RWPE2 (cell line): Measurements from ENCODE around the gene DSCAML1.

Experiments used
- ATAC-seq: fragments of 200-7000 bp; cut with Tn5 transposase; 3 replicates; pipeline ENCODE4 v1.9.1; 2021; ENCODE audit warnings: low read depth
- DNase-seq: peaks from one replicate; pipeline ENCODE4 v3.0.0-alpha.2; 2020; ENCODE audit warnings: low spot score
- H3K27ac ChIP-seq: fragments of 450-650 bp; 2 replicates; pipeline ENCODE4 v1.5.1; 2017; ENCODE audit warnings: mild to moderate bottlenecking; ENCODE audit not compliant: poor library complexity, severe bottlenecking
- H3K27me3 ChIP-seq: fragments of 250-450 bp; sonication (Bioruptor Pico); 2 replicates; pipeline ENCODE4 v1.5.1; 2021; ENCODE audit warnings: mild to moderate bottlenecking, moderate library complexity; ENCODE audit not compliant: insufficient read depth, poor library complexity, severe bottlenecking
- H3K36me3 ChIP-seq: fragments of 250-450 bp; sonication (Bioruptor Pico); 2 replicates; pipeline ENCODE4 v1.5.1; 2020; ENCODE audit warnings: low read depth, mild to moderate bottlenecking, moderate library complexity
- H3K4me1 ChIP-seq: fragments of 250-450 bp; sonication (Bioruptor Pico); 2 replicates; pipeline ENCODE4 v1.5.1; 2021; ENCODE audit warnings: mild to moderate bottlenecking, moderate library complexity; ENCODE audit not compliant: insufficient read depth, poor library complexity, severe bottlenecking
- H3K4me3 ChIP-seq: fragments of 250-450 bp; sonication (Bioruptor Pico); 2 replicates; pipeline ENCODE4 v1.5.1; 2021; ENCODE audit warnings: mild to moderate bottlenecking, moderate library complexity; ENCODE audit not compliant: severe bottlenecking
- H3K9me3 ChIP-seq: fragments of 250-450 bp; sonication (Bioruptor Pico); 2 replicates; pipeline ENCODE4 v1.5.1; 2021; ENCODE audit warnings: mild to moderate bottlenecking, moderate library complexity; ENCODE audit not compliant: severe bottlenecking
- CTCF ChIP-seq: fragments of 450-650 bp; IDR thresholded peaks from one replicate; pipeline ENCODE4 v1.5.1; 2017; ENCODE audit warnings: mild to moderate bottlenecking, moderate library complexity; ENCODE audit not compliant: poor library complexity, severe bottlenecking

DSCAML1 gene

GRCh38 chr11:117541211-117541610 lies 255.8 kb downstream of the DSCAML1 start:
- Histone ChIP-seq H3K4me1 (no peaks in the 10 kb centered on the region), H3K9me3 (no peaks in the 10 kb centered on the region), H3K36me3 (no peaks in the 10 kb centered on the region), H3K27me3 (peaks cover 11% of the 10 kb centered on the region), H3K4me3 (no peak overlapping the region), H3K27ac (no peak overlapping the region)
- TF ChIP-seq CTCF, result no peak
- ATAC-seq, result no peak
- DNase-seq, result no peak

DNA sequence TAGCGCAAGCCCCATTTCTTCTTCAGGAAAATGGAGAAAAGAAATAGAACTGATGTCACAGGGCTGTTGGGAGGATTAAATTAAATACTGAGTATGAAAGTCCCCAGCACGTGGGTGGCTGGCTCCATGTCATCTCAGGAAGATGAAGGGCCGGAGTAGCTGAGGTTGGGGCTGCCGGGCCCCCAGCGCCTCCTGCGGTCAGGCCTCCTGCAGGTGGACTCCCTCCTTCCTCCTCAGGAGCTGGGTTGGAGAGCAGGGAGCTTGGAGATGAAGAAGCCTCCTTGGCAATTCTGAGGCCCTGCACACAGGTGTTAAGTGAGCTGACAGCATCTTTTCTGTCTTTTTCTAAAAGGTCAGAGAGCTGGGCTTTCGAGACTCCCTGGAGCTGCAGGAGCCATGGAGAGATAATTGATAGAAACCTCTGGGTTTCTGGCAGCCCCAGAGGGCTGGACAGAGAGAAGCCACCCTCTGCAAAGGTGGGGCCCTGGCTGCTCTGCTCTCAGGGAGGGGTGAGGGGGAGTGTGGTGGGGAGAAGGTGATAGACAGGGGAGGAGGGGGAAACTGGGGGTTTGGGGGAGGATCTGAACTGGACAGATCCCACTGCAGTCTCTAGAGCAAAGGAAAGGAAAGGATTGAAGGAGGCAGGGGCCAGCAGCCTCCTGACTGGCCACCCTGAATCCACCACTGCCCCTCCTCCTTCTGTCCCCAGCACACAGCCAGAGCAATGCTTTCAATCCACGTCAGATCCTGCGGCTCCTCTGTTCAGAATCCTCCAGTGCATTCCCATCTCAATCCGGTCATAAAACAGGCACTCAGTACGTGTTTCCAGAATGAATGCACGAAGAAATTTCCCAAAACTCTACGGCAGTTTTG lies 258.5 kb downstream of the DSCAML1 start:
- peaks cover 15% of the 10 kb centered on the region for H3K27me3 ChIP-seq
- DNase-seq (no peak), ATAC-seq (no peak)
- no peak for TF ChIP-seq CTCF
- H3K36me3 ChIP-seq, result no peaks in the 10 kb centered on the region
- no peak overlapping the region for H3K27ac ChIP-seq
- H3K4me1 ChIP-seq, result no peaks in the 10 kb centered on the region
- no peaks in the 10 kb centered on the region for H3K9me3 ChIP-seq
- H3K4me3 ChIP-seq, result no peak overlapping the region

DNA sequence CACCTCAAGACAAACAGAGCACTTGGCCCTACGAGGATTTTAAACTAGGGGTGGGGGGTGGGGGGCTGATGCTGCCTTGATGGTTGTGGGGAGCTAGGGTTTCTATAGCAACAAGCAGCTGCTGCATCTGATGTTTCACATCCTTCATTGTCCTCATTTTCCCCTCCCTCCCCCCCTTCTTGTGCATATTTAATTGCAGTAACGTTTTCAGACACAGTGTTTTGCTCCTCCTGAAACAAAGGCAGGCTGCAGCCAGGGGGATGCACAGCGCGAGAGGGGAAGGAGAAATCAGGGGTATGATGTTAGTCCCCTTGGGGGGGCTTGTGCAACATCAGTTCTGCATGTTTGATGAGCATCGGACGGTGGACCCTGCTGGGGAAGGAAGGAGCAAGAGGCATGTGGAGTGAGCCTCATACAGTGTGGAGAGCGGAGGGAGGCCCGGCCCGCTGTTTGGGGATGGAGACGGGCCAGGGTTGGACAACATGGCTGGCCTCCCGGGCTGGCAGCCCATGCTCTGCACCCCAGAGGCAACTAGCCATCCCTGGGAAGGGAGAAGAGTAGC lies 261.1 kb downstream of the DSCAML1 start:
- DNase-seq, result no peak
- no peaks in the 10 kb centered on the region for H3K4me1 ChIP-seq
- peaks cover 7% of the 10 kb centered on the region for H3K27me3 ChIP-seq
- no peak overlapping the region for H3K4me3 ChIP-seq
- H3K36me3 ChIP-seq, result no peaks in the 10 kb centered on the region
- no peak for TF ChIP-seq CTCF
- H3K9me3 ChIP-seq, result no peaks in the 10 kb centered on the region
- H3K27ac ChIP-seq, result no peak overlapping the region
- no peak for ATAC-seq

- no peak overlapping the region for H3K4me3 ChIP-seq
- DNase-seq (no peak), ATAC-seq (no peak)
- H3K27ac ChIP-seq, result no peak overlapping the region
- no peaks in the 10 kb centered on the region for H3K4me1 ChIP-seq
- H3K36me3 ChIP-seq, result no peaks in the 10 kb centered on the region
- TF ChIP-seq CTCF, result no peak
- no peaks in the 10 kb centered on the region for H3K9me3 ChIP-seq
- H3K27me3 ChIP-seq, result peaks cover 4% of the 10 kb centered on the region
These were observed 261.7 kb downstream of the DSCAML1 start for GRCh38 chr11:117535201-117535849.

GRCh38 chr11:117532568-117532967 lies 264.4 kb downstream of the DSCAML1 start:
- no peak overlapping the region for H3K27ac ChIP-seq
- no peaks in the 10 kb centered on the region for H3K4me1 ChIP-seq
- H3K4me3 ChIP-seq, result no peak overlapping the region

More at GRCh38 chr11:117532568-117532967, 264.4 kb downstream of the DSCAML1 start:
- Histone ChIP-seq H3K9me3 (no peaks in the 10 kb centered on the region), H3K27me3 (peaks cover 4% of the 10 kb centered on the region), H3K36me3 (no peaks in the 10 kb centered on the region)
- no peak for ATAC-seq
- DNase-seq, result no peak
- no peak for TF ChIP-seq CTCF
